HG03354 (cell line): ENCODE measurements around the gene MOV10.
"Not testable (repeated sequence)": the region's sequence is repeated elsewhere in the genome, so short reads cannot be mapped to it uniquely, and the experiment has no call there.

Experiments used
- ATAC-seq: cut with Tn5 transposase; IDR thresholded peaks from one replicate; pipeline ENCODE4 v1.9.1; 2021; ENCODE audit warnings: mild to moderate bottlenecking; ENCODE audit not compliant: unreplicated experiment, poor library complexity, severe bottlenecking

The MOV10 gene

GRCh38 chr1:112727716-112728115 is 53.3 kb downstream of the MOV10 start:
- ATAC-seq: no peak

- ATAC-seq: not testable (repeated sequence)
Measured at GRCh38 chr1:112728306-112728971, 54.0 kb downstream of the MOV10 start.

DNA sequence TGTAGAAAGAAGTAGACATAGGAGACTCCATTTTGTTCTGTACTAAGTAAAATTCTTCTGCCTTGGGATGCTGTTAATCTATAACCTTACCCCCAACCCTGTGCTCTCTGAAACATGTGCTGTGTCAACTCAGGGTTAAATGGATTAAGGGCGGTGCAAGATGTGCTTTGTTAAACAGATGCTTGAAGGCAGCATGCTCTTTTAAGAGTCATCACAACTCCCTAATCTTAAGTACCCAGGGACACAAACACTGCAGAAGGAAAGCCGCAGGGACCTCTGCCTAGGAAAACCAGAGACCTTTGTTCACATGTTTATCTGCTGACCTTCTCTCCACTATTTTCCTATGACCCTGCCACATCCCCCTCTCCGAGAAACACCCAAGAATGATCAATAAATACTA is 54.6 kb downstream of the MOV10 start:
- ATAC-seq: not testable (repeated sequence)

GRCh38 chr1:112729909-112730308 is 55.5 kb downstream of the MOV10 start:
- ATAC-seq: no peak

DNA sequence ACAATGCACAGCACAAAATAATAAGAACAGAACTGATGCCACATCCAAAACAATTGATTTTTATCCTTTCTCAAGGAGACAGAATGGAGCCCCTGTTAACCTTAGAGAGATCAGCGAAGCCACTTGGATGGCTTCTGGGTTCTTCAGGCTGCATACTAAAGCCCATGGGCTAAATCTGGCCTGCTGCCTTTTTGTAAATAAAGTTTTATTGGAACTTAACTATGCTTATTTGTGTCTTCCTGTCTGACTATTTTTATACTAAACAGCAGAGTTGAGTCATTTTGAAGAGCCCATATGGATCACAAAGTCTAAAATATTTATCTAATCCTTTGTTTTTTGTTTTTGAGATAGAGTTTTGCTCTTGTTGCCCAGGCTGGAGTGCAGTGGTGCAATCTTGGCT is 57.0 kb downstream of the MOV10 start:
- ATAC-seq: no peak

- ATAC-seq: no peak
Measured at GRCh38 chr1:112735752-112736151, 61.3 kb downstream of the MOV10 start.

DNA sequence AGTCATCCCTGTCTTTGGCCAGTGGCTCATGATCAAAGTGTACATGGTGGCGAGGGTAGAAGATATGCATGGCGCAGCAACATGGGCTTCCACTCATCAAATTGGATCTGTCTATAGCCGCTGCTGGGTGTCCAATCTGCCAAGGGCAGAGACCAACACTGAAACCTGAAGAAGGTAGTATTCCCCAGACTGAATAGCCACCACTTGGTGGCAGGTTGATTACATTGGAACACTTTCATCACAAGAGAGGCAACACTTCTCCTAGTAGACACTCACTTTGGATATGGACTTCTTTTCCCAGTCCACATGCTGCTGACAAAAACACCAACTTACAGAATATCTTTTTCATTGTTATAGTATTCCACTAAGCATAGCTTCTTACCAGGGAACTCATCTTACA is 63.1 kb downstream of the MOV10 start:
- no peak for ATAC-seq

- no peak for ATAC-seq
Measured at GRCh38 chr1:112743174-112744008, 68.9 kb downstream of the MOV10 start.

GRCh38 chr1:112744009-112744578 is 69.6 kb downstream of the MOV10 start:
- ATAC-seq: no peak

DNA sequence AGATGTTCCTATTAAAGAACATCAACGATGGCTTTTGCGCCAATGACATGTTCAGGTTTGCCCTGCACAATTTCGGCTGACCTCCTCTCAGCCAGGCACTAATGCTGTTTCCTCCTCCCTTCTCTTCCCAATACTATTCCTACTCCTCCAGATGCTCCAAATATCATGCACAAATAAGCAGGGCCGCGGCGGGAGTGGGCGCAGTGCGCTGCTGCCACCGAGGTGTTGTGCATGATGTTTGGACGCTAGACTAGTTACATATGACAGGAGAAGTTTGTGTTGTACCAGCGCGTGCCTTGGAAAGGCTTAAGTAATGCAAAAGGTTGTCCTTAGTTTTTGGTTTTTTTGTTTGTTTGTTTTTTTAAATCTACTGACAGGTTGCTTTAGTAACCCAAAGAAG is 73.9 kb downstream of the MOV10 start:
- no peak for ATAC-seq
